B cell (primary cell): Measurements from ENCODE around the gene SENP2. TPM values are rescaled to one million over a fixed set of nuclear protein-coding genes. Genes with fewer than 3 reads are reported as not detected.

Experiments used
- ATAC-seq: fragments of 200-7000 bp; cut with Tn5 transposase; one replicate; pipeline ENCODE4 v1.10.0; 2021; ENCODE audit warnings: low read depth, mild to moderate bottlenecking, moderate number of reproducible peaks, moderate library complexity
- CTCF ChIA-PET: fragments of 350-600 bp; sonication (Branson Sonifier 250); formaldehyde crosslinking; loops from one replicate; lab custom pipeline; 2021; ENCODE audit warnings: antibody characterized with exemption, inconsistent platforms; lab: Charles Lee
- POLR2A ChIA-PET: fragments of 350-600 bp; sonication (Branson Sonifier 250); formaldehyde crosslinking; loops from one replicate; lab custom pipeline; 2021; ENCODE audit warnings: antibody characterized with exemption; lab: Charles Lee
- DNase-seq: peaks from one replicate; pipeline ENCODE4 v3.0.0; 2013
- H2AFZ ChIP-seq: 2 replicates; pipeline ENCODE4 v1.6.1; 2012; ENCODE audit warnings: mild to moderate bottlenecking, low read depth, low read length; ENCODE audit not compliant: insufficient read depth, poor library complexity, severe bottlenecking
- H3K27ac ChIP-seq, 2 donors: 1 replicate in 1 of 2; 2 replicates in 1 of 2; pipeline ENCODE4 v1.5.1; 2012 to 2013; ENCODE audit warnings: low read length in 2 of 2, mild to moderate bottlenecking in 2 of 2, moderate library complexity in 1 of 2
- H3K27me3 ChIP-seq, 4 experiments: fragments of 200-600 bp in 1 of 4; sonication (generic) in 1 of 4; replicated peaks in 1 of 4; 1 replicate in 2 of 4; 2 replicates in 2 of 4; pipeline versions ENCODE4 v1.6.1 to v1.7.0; 2013 to 2016; ENCODE audit warnings: low read length in 3 of 4, mild to moderate bottlenecking in 2 of 4, mixed read lengths in 1 of 4, moderate library complexity in 1 of 4; ENCODE audit not compliant: insufficient read depth in 4 of 4, control insufficient read depth in 3 of 4; ENCODE audit errors: control extremely low read depth in 1 of 4
- H3K36me3 ChIP-seq, 2 experiments: replicated peaks in 1 of 2; 1 replicate in 1 of 2; 2 replicates in 1 of 2; pipeline versions ENCODE4 v1.6.1 to v1.7.1; 2013; ENCODE audit warnings: low read length in 1 of 2; ENCODE audit not compliant: insufficient read depth in 2 of 2, control insufficient read depth in 1 of 2; ENCODE audit errors: control extremely low read depth in 1 of 2, extremely low read depth in 1 of 2
- H3K4me1 ChIP-seq, 2 donors: fragments of 200-600 bp in 1 of 2; sonication (generic) in 1 of 2; 1 replicate in 1 of 2; 2 replicates in 1 of 2; pipeline versions ENCODE4 v1.5.1 to v1.6.1; 2013 to 2017; ENCODE audit warnings: low read length in 2 of 2; ENCODE audit not compliant: control insufficient read depth in 2 of 2, insufficient read depth in 2 of 2
- H3K4me2 ChIP-seq: replicated peaks from 2 replicates; pipeline ENCODE3; 2012; ENCODE audit warnings: mild to moderate bottlenecking, low read depth, low read length; ENCODE audit not compliant: poor library complexity, severe bottlenecking
- H3K4me3 ChIP-seq, 5 experiments: fragments of 200-600 bp in 1 of 5; sonication (generic) in 1 of 5; 1 replicate in 3 of 5; 2 replicates in 2 of 5; pipeline versions ENCODE4 v1.5.1 to v1.7.0; 2011 to 2016; ENCODE audit warnings: low read length in 4 of 5, mild to moderate bottlenecking in 4 of 5, low read depth in 2 of 5, control low read depth in 1 of 5, moderate library complexity in 1 of 5; ENCODE audit not compliant: insufficient read depth in 1 of 5; ENCODE audit errors: control extremely low read depth in 1 of 5, extremely low read depth in 1 of 5
- H3K79me2 ChIP-seq: fragments of 200-600 bp; sonication (generic); one replicate; pipeline ENCODE4 v1.6.0; 2016; ENCODE audit warnings: low read length; ENCODE audit not compliant: control insufficient read depth, insufficient read depth
- H3K9ac ChIP-seq: fragments of 200-600 bp; sonication (generic); 2 replicates; pipeline ENCODE4 v1.6.1; 2017; ENCODE audit warnings: mild to moderate bottlenecking, low read length, moderate library complexity
- H3K9me3 ChIP-seq, 3 donors: one replicate each; pipeline versions ENCODE4 v1.6.1 to v1.7.1; 2013; ENCODE audit warnings: low read length in 2 of 3; ENCODE audit not compliant: control insufficient read depth in 2 of 3, insufficient read depth in 1 of 3; ENCODE audit errors: control extremely low read depth in 1 of 3
- H4K20me1 ChIP-seq: 2 replicates; pipeline ENCODE4 v1.6.0; 2012; ENCODE audit warnings: mild to moderate bottlenecking, low read length; ENCODE audit not compliant: insufficient read depth, control insufficient read depth, poor library complexity, severe bottlenecking
- H3K27ac Mint-ChIP-seq: one replicate; pipeline ENCODE4 v1.8.0; 2021; ENCODE audit warnings: mixed read lengths
- H3K27me3 Mint-ChIP-seq: one replicate; pipeline ENCODE4 v1.8.0; 2021; ENCODE audit warnings: mixed read lengths
- H3K4me1 Mint-ChIP-seq: one replicate; pipeline ENCODE4 v1.8.0; 2021; ENCODE audit warnings: mixed read lengths
- H3K4me3 Mint-ChIP-seq: one replicate; pipeline ENCODE4 v1.8.0; 2021; ENCODE audit warnings: mixed read lengths
- H3K9me3 Mint-ChIP-seq: one replicate; pipeline ENCODE4 v1.8.0; 2022; ENCODE audit warnings: mixed read lengths; ENCODE audit not compliant: insufficient read depth
- EZH2 ChIP-seq: IDR thresholded peaks from 2 replicates; pipeline ENCODE4 v1.6.1; 2012; ENCODE audit warnings: borderline replicate concordance, low read depth, mild to moderate bottlenecking, moderate library complexity, low read length; ENCODE audit not compliant: insufficient read depth, poor library complexity, severe bottlenecking
- WGBS: methylation state at CpG from one replicate; pipeline ENCODE4 v1.1.5; 2013; ENCODE audit warnings: missing lambda C conversion rate; ENCODE audit not compliant: insufficient coverage; 5-methylcytosine and 5-hydroxymethylcytosine counted together
- intact Hi-C: fragments of 100-400 bp; cut with micrococcal nuclease; formaldehyde crosslinking; loops from one replicate; pipeline ENCODE4 v1.10.0; 2022
- polyA plus RNA-seq: library from polyadenylated mRNA; depleted of rRNA; stranded (reverse); fragments of >200 nt; gene quantifications from 2 replicates; pipeline ENCODE4 v1.2.3, GENCODE V29; 2012
- total RNA-seq, 2 donors: library from RNA; stranded (reverse); fragments of 120-200 nt in 1 of 2; gene quantifications; 1 replicate in 1 of 2; 2 replicates in 1 of 2; pipeline versions ENCODE4 v1.2.3 to v1.2.4, GENCODE V29; 2013 to 2022
- TF ChIP-seq, protein P1 (sequence below): fragments of 200-600 bp; IDR thresholded peaks from one replicate; pipeline ENCODE4 v1.8.0; 2022; ENCODE audit warnings: antibody characterized with exemption, mild to moderate bottlenecking

Gene SENP2
- total and polyA plus RNA-seq, 2 donors (not counting 1 experiment from before 2014, with no cell fraction given), result 7.2 to 43.4 TPM

DNA sequence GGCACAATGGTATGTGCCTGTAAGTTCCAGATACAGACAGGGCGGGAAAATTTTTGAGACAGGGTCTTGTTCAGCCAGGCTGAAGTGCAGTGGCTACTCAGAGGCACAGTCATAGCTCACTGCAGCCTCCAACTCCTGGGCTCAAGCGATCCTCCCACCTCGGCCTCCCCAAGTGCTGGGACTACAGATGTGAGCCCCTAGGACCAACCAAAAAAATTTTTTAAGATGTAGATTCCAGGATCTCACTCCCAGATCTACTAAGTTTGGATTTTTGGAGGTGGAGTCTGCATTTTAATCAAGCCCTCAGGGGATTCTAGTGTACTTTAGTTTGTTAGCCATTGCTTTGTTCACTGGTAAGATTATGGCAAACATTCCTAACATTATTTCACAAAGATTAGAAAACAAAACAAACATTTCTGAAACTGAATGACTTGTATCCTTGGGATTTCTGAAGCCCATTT lies 36.4 kb upstream of the SENP2 start:
- Histone ChIP-seq H3K27ac (no peak overlapping the region), H3K4me1 (no peaks in the 10 kb centered on the region), H3K27me3 (no peaks in the 10 kb centered on the region), H3K9me3 (no peaks in the 10 kb centered on the region), H4K20me1 (no peaks in the 10 kb centered on the region), H3K79me2 (no peaks in the 10 kb centered on the region), H3K4me3 (no peak overlapping the region), H3K4me2 (no peak overlapping the region), H3K9ac (no peak overlapping the region), H2AFZ (no peak overlapping the region), H3K36me3 (no peaks in the 10 kb centered on the region)
- 100% methylated on average over 1 of the region's 3 CpGs for WGBS
- ChIA-PET POLR2A (no interaction called here), CTCF (no interaction called here)
- Mint-ChIP-seq H3K27me3 (no peaks in the 10 kb centered on the region), H3K4me3 (no peak overlapping the region), H3K9me3 (no peaks in the 10 kb centered on the region), H3K4me1 (no peaks in the 10 kb centered on the region), H3K27ac (no peak overlapping the region)
- intact Hi-C loops, result no loop called here
- ATAC-seq, result no peak
- TF ChIP-seq EZH2, result no peak
- TF ChIP-seq, protein P1, sequence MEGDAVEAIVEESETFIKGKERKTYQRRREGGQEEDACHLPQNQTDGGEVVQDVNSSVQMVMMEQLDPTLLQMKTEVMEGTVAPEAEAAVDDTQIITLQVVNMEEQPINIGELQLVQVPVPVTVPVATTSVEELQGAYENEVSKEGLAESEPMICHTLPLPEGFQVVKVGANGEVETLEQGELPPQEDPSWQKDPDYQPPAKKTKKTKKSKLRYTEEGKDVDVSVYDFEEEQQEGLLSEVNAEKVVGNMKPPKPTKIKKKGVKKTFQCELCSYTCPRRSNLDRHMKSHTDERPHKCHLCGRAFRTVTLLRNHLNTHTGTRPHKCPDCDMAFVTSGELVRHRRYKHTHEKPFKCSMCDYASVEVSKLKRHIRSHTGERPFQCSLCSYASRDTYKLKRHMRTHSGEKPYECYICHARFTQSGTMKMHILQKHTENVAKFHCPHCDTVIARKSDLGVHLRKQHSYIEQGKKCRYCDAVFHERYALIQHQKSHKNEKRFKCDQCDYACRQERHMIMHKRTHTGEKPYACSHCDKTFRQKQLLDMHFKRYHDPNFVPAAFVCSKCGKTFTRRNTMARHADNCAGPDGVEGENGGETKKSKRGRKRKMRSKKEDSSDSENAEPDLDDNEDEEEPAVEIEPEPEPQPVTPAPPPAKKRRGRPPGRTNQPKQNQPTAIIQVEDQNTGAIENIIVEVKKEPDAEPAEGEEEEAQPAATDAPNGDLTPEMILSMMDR, result no peak
- DNase-seq, result no peak

GRCh38 chr3:185552358-185552877 lies 33.7 kb upstream of the SENP2 start, which contains the start of gene LIPH:
Gene LIPH (minus strand): TSS chr3:185552588. CDS start chr3:185552471, 117 bp downstream.
- Histone ChIP-seq H3K27me3 (no peaks in the 10 kb centered on the region), H3K9me3 (no peaks in the 10 kb centered on the region), H3K4me1 (no peaks in the 10 kb centered on the region), H4K20me1 (no peaks in the 10 kb centered on the region), H3K4me3 (no peak within 1 kb of the TSS), H3K36me3 (no peaks in the 10 kb centered on the region), H3K27ac (no peak within 1 kb of the TSS), H3K9ac (no peak within 1 kb of the TSS), H2AFZ (no peak within 1 kb of the TSS), H3K79me2 (no peaks in the 10 kb centered on the region), H3K4me2 (no peak within 1 kb of the TSS)
- 43% methylated on average over 2 of the region's 6 CpGs for WGBS
- ATAC-seq (no peak), DNase-seq (no peak)
- TF ChIP-seq, protein P1, result no peak
- no peak for TF ChIP-seq EZH2
- H3K4me3 Mint-ChIP-seq, result no peak within 1 kb of the TSS
- H3K27ac Mint-ChIP-seq, result no peak within 1 kb of the TSS
- ChIA-PET POLR2A (no interaction called here), CTCF (no interaction called here)
- H3K4me1 Mint-ChIP-seq, result no peaks in the 10 kb centered on the region
- peaks cover 2% of the 10 kb centered on the region for H3K27me3 Mint-ChIP-seq
- intact Hi-C loops, result no loop called here
- no peaks in the 10 kb centered on the region for H3K9me3 Mint-ChIP-seq
